HG02973 (cell line): ENCODE measurements around the gene ZXDC.

ENCODE experiments used
- ATAC-seq: cut with Tn5 transposase; IDR thresholded peaks from one replicate; pipeline ENCODE4 v1.9.1; 2021; ENCODE audit warnings: moderate library complexity; ENCODE audit not compliant: unreplicated experiment

Gene ZXDC

DNA sequence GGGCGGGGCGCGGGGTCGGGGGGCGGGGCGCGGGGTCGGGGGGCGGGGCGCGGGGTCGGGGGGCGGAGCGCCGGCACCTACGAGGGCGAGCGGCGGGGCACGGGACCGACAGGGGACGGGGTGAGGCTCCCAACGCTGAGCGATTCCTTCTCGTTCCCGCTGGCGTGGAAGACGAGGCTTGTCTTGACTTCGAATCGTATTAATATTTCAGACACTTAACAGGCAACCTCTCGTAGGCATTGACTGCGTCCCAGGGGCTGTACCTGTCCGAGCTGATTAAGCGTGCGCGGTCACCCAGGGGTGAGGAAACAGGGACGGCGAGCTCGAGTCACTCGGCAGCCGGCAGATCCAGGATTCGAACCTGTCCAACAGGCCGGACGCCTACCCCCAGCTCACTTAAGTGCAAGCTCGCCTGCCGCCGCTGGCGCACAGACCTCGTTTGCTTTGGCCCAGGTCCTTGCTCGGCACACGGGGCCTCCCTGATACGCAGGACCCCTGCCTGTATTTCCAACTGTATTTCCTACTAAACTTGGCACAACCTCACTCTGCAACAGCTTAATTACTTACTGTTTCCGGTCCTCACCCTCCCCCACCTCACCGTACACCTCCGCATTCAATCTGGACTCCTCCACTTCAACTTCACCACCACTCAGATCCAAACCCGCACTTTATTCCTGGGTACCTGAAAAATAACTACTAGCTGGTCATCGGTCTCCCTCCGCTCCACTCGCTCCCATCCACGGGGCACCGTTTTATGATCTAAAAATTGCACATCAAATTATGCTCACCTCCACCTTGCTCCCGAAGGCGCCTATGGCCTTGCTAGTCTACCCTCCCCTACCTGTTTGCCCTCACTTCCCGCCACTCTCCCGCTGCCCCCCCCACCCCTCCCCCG, 722 bp upstream of the ZXDC start:
- peak; percentile 31 for ATAC-seq

DNA sequence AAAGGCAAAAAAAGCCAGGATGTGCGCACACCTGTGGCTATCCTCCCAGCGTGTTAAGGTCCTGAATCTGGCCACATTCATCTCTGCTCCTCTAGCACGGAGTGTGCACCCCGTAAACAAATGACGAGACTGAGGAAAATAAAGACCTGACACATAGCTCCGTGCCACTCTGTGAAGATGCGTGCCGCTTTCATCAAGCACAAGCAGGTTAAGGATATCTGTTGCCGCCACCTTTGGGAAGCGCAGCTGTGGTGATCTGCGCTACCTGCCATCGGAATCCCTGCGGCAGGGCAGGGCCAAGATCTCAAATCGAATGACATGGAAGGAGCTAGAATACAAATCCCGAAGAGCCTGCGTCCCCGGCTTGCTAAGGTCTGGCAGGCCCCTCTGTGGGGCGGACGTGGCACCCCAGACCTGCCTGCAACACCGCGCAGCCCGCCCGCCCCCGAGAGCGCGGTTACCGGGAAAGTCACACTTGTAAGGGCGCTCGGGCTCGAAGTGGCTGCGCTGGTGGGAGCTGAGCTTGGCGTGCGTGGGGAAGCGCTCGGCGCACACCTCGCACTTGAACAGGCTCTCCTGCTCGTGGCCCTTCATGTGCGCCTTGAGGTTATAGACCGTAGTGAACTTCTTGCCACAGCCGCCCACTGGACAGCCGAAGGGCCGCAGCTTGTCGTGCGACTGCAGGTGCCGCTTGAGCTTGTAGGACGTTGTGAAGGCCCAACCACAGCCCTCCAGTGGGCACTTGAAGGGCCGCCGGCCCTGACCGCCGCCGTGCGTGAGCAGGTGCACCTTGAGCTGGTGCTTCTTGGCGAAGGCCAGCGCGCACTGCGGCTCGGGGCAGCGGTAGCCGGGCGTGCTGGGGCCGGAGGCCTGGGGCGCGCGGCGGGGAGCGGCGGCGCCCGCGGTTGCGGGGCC, 936 bp downstream of the ZXDC start:
- ATAC-seq = peak; percentile 13

DNA sequence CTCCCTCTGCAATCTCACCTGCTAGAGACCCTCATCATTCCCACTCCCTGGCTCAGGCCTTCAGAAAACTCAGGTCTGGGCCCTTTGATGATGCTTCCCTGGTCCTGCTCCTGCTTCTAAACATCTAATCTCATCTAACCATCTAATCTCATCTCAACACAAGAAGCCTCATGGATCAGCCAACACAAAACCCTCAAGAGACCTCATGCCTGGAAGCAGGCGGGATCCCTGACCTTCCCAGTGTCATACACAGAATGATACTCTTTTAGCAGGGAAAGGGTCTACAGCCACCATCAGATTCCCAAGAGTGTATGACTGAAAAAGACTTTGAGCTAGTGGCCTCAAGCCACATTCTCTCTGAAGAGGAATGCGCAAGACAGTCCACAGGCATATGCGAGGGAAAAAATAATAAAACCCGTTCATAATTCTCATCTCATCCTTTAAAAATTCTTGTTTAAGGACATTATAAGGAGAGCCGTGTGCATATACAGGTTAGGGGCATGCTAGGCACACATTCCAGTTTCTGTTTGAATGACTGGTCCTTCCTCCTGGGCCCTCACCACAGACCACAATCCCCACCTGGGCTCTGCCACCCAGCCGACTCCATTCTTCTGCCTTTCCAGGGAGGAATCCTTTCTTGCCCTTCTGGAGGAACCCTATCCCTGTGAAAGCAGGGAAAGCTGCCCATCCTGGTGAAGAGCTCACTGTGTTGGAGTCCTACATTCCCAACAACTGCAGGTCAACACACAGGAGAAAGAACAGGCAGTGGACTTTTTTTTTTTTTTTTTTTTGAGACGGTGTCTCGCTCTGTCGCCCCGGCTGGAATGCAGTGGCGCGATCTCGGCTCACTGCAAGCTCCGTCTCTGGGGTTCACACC, 2.2 kb downstream of the ZXDC start:
- no peak for ATAC-seq

DNA sequence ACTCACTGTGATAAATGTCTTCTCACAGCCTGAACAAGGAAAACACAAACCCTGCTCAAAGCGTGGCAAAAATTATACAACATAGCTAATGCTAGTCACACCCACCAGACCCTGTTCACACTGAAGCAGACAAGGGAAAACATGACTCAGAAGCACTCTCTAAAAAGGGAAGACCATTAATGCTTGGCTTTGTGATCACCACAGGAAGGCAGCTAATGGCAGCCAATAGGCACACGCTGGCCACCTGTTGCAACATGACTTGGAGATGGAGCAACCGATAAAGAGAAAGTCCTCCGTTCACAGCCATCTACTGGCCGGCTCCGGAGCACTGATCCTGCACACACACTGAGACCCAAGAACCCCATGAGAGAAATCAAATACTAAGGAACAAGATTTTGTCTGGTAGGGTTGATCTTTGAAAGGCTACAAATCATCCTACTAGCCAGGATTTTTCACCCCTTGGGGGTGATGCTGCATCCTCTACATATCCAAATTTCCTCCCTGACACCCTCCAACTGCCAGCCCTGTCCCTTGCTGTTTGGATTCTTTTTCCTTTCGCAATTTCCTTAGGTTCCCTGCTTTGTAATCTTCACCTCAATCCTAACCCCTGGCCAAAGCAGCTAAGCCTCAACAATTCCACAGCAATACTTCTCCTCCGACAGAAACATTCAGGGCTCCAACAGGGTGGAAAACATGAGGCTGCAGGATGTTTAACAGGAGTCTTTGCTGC, 3.2 kb downstream of the ZXDC start:
- ATAC-seq = no peak

DNA sequence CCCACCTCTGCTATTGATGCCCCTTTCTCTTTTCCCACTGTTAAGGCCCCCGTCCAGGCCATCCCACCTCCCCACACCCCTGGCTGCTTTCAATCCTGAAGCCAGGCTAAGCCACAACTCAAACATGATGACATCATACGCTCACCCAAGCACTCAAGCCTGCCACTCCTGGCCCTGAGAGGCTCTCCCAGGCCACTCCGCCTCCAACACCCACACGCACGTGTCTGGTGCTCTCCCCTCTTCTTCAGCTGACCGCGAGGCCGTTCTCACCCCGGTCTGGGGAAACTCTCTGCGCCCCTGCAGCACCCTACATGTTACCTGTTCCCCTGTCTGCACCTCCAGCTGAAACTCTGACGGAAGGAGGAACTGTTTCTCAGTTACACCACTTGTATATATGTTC, 6.2 kb downstream of the ZXDC start:
- no peak for ATAC-seq

DNA sequence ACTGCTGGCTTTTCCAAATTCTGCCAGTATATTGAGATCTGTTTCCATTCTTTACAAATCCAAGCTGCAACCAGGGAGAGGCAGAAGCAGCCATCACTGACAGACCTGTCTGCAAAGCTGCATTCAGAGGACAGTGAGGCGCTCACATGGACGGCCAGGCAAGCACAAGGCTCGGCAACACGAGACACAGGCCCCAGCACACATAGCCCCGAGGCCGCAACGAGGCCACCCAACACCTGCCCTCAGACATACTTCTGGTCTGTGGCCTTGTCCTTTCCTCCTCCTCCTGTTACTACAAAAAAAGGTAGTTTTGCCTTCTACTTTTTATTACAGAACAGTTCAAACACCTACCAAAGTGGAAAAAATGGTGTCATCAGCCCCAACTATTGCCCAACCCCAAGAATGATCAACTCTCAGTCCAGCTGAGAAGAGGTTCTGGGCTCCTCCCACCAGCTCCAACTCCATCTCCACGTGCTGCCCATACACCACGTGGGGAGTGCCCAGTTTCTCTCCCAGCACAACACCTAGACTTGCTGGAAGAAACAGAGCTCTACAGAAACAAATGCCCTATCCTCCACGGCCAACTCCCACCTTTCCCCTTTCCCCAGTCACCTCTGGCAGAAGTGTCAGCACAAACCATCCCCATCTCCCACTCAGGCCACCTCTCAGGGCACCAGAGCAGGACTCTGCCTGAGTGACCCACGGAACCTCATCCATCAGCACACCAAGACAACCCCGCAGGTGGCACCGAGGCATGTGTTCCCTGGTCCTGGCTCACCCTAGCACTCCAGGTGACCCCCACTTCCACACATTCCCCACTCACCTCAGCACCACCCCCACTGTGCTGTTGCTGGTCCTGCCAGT, 7.4 kb downstream of the ZXDC start:
- no peak for ATAC-seq

DNA sequence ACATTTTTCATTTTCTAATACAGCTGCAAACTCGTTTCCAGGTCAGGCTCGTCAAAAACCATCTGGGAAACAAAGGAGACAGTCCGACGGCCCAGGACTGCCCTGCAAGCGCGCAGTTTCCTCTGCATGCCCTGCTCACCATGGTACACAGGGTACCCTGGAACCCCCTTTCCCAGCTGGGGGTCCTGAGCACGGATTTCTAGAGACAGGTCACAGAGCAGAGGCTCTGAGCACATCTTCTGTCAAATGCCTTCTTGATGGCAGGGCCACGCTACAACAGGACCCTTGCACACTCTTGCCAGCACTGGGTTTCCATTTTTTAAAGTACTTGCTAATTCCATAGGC, 8.1 kb downstream of the ZXDC start:
- no peak for ATAC-seq

- ATAC-seq = no peak
Observed at GRCh38 chr3:126466886-126467610, 8.6 kb downstream of the ZXDC start.

DNA sequence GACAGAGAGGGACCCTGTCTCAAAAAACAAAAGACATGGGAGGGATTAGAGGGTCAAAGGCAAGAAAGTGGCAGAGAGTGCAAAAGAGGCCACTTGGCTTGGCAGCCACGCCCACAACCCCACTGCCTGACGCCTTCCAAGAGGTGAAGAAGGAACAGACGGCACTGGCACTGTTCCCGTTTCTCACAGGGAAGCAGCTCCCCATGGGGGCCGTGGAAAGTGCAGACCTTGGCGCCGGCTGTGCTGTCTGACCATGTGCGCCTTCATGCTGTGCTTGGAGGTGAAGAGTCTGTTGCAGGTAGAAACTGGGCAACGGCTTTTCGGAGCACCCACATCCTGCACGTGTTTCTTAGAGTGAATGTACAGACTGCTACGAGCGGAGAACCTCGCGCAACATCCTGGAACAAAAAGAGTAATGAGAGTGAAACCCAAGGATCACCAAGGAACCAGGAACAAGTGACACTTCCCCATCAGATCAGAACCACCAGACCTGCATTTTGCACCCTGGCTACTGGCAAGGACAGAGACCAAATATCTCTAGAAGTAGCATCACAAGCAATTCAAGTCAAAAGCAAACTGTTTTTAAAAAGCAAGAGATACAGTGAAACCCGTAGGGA, 9.7 kb downstream of the ZXDC start:
- no peak for ATAC-seq

DNA sequence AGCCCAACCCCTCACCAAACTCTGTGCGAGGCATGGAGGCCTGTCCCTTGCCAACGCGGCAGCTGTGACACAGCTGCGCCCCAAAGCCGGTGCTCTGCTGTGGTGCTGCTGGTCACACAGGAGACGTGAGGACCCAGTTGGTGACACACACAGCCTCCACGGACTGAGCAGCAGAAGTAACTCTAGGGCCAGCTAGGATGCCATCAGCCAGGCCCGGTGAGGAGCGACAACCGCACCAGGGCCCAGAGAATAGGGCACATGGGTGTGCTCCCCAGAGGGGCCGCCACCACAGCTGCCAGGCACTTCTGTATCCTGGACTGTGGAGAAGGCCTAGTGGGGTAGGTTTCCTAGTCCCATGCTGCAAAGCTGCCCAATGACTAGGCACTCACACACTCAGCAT, 10.7 kb downstream of the ZXDC start:
- ATAC-seq = no peak

GRCh38 chr3:126464494-126464893, 11.2 kb downstream of the ZXDC start:
- ATAC-seq = no peak

GRCh38 chr3:126464093-126464492, 11.6 kb downstream of the ZXDC start:
- no peak for ATAC-seq

GRCh38 chr3:126463521-126463920, 12.2 kb downstream of the ZXDC start:
- ATAC-seq = no peak

GRCh38 chr3:126461450-126462070, 14.1 kb downstream of the ZXDC start:
- no peak for ATAC-seq

GRCh38 chr3:126460381-126460780, 15.3 kb downstream of the ZXDC start:
- ATAC-seq = no peak

GRCh38 chr3:126459763-126460127, 15.9 kb downstream of the ZXDC start:
- no peak for ATAC-seq

GRCh38 chr3:126459111-126459762, 16.5 kb downstream of the ZXDC start:
- ATAC-seq = no peak
